HG03378 (cell line): ENCODE results near the gene ANKRD18A.
"Not testable (repeated sequence)": the region's sequence is repeated elsewhere in the genome, so short reads cannot be mapped to it uniquely, and the experiment has no call there.

Experiments
- ATAC-seq: cut with Tn5 transposase; IDR thresholded peaks from one replicate; pipeline ENCODE4 v1.9.1; 2021; ENCODE audit warnings: mild to moderate bottlenecking, moderate library complexity; ENCODE audit not compliant: unreplicated experiment

Gene ANKRD18A

DNA sequence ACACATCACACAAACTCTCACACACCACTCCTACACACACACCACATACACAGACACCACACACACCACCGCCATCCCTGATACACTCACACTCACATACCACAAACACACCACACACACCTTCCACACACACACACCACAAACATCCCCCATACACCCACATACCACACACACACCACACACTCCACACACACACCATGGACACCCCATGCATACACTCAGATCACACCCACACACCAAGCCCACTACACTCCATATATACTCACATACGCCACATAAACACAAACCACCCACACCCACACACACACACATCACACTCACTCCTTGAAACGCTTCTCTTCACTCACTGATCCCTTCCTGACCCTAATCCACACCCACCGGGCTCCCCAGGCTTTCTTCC, 9.1 kb upstream of the ANKRD18A start:
- no peak for ATAC-seq

DNA sequence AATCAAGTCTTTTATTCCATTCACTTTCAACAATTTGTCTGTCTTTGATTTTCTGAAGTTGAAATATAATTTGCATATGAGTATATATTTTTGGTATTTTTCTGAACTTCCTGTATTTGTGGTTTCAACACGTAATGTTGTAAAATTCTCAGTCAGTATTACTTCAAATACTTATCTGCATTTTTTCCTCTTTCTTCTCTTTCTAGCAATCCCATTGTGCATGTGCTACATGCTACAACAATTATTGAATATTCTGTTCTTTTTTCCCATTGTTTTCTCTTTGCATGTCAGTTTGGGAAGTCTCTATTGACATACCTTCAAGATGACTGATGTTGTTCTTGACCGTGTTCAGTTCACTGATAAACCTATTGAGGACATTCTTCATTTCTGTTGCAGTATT, 5.6 kb upstream of the ANKRD18A start:
- no peak for ATAC-seq

DNA sequence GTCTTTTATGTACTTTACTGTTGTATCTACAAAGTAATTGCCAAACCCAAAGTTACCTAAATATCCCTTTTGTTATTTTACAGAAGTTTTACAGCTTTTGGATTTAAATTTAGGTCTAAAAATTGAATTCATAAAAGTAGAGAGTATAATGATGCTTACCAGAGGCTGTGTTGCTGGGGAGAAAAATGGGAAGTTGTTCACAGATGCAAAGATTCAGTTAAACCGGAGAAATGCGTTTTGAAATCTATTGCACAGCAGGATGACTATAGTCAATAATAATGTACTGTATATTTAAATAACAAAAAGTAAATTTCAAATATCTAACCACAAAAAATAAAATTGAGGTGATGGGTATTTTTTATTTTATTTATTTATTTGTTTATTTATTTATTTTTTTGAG, 2.6 kb upstream of the ANKRD18A start:
- no peak for ATAC-seq

DNA sequence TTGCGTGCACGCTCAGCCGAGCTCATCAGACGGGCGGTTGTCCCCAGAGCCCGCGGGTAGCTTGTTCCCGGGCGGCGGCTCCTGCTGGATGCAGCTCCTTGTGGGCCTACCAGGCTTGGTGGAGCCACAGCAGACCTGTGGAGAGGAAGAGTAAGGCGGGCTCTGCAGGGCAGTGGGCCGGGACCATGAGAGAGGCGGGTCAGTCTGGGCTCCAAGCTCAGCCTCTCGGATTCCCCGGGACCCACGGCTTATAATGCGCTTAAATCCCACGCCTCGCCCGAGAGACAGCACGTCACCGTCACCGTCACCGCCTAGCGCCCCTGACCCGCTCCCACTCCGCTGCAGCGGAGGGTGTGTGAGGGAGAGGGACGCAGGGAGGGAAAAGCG, 1.9 kb upstream of the ANKRD18A start:
- no peak for ATAC-seq

DNA sequence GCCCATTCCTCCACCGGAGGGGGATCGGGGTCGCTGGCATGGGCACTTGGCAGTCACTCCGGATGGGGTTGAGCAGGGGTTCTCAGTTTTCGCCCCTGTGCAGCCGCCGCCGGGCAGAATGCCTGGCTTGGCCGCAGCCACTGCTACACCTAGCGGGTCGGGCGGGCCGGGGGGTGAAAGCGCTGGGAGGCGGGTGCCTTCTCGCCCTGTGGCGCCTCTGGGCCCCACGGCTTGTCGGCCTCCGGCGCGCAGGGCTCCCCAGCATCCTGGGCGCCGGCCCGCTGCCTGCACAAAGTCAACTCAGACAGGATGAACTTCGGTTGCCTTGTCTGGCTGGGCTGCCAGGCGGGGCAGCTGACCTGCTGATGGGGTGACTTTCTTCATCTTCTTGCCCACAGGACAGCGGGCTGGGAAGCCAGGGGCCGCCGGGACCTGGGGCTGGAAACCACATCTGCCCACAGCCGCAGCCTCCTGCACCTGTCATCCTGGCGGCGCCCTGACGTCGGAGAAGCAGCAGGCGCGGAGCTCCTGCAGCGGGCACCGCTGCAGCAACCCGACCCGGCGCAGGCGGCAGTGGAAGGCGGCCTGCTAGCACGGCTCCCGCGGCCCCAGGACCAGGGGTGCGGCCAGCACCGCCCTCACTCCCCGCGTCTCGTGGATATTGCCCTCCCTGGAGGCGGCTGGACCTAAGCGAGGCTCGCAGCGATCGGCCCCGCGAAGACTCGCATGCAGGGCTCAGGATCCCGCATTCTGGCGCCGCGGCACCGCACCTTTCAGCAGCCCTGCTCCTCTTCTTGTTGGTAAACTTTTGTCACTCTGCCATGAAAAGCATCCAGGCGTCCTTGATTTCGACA, 1.3 kb upstream of the ANKRD18A start:
- ATAC-seq: no peak

DNA sequence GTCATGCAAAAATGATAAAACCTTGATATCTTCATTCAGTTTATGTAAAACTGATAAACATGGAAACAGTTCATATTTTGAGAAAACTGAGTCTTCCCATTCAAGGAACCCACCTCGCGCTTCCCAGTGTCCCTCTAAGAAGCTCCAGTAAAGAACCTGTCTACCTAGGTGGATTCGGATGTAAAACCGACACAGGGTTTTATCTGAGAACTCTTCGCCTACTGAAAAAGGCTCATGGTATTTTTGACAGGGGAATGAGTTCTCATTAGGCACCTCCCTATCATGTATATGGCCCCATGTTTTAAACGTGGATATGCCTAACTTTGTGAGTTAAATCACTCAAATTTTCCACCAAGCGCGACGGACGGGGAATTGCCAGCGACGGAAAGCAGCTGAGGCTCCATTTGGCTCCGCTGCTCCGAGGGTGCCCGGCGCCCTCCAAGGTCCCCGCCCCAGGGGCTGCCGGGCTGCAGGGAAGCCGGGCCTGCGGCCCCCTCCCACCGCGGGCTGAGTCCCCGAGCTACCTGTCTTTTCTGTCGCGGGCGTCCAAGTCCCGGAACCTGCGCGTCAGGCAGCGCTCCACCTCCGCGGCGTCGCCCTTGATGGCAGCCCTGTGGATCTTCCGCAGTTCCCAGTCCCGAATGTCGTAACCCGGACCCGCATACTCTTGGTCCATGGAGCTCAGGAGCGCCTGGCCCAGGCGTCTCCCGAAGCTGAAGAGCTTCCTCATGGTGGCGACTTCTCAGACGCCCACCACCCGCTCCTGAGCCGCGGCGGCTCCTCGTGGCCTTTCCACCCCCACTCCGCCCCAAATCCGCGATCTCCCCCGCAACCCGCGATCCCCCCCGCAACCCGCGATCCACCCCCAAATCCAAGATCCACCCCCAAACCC, 594 bp downstream of the ANKRD18A start:
- ATAC-seq: no peak

DNA sequence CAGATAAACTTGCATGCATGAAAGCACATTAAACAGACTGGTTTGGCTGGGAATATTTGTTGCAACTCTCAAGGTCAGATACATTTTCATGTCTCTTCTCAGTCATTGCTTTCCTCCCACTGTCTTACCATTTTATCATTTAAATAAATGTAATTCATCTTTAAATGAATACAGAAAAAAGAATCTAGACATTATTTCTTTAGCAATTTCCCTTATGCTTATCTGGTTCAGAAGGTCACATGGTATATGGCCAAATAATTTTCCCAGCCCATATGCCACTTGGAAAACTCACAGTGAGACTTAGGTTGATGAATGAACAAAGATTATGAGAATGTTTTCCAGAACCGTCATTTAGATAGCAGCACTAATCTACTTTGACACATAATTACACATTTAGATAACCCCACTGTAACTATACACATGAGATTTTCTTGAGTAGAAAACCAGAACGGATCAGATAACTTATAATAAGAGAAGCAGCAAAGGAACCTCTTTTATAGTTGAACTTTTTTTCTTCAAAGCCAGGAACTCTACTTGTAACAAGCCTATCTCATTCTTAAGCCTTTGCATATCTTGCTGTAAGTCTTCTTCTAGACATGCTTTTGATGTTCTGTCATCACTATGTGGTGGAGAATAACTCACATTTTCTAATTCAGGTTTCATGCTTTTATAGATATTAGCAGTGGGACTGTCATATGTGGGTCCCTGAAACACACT, 22.2 kb downstream of the ANKRD18A start:
- ATAC-seq: not testable (repeated sequence)

DNA sequence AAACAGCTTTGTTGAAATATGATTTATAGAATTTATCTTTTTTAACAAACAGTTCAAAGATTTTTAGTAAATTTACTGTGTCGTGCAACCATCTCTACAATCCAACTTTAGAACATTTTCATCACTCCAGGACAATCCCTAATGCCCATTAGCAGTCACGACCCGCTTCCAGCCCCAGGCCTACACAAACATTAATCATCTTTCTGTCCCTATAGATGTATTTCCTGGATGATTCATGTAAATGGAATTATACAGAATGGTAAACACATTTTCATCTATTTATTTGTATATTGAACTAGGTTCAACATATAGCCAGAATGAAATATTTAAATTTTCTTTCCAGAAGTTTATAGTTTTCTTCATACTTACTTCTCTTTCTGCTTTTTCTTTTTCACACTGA, 25.3 kb downstream of the ANKRD18A start:
- ATAC-seq: not testable (repeated sequence)

DNA sequence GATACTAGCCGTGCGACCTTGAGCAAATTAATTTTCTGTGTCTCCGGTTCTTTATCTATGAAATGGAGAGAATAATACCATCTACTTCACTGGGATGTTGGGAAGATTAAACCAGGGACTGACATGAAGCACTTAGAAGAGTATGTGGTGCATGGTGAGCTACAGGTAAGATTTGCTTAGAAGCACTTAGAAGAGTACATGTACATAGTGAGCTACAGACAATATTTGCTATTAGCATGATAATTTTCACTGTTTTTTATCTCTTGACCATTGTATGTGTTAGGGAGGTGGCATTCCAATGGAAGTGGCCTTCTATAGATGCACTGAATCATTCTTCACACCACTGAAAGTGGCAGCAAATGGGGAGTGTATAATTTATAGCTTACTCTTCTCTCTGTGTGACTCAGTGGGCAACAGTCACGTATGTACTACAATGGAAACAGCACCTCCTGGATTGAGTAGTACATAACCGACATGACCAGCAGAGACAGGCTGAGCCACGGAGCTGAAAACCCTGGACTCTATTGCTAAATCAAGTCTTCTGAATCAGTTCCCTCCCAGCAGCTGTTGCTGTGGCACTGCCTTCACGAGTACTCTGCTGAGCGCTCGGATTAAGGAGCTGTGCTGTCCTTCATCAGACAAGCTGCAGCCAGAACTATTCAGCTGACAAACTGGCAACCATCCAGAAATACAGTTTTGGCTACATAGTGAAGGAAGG, 28.9 kb downstream of the ANKRD18A start:
- ATAC-seq: not testable (repeated sequence)

DNA sequence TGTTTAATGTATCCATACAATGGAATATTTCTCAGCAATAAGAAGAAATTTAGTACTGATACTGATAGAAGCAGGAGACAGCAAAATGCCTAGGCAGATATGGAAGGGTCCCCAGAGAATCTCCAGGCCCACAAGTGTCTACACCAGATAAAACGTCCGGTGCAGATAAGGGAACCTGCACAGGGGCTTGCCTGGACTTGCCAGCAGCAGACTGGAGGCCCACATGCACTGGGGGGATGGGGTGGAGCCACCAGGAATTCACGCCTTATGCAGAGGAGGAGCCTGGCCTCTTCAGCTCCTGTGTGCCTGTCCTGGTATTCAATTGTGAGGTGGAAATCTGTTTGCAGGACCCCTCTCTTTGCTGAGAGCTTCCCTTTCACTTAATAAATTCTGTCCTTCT, 36.6 kb downstream of the ANKRD18A start:
- not testable (repeated sequence) for ATAC-seq

DNA sequence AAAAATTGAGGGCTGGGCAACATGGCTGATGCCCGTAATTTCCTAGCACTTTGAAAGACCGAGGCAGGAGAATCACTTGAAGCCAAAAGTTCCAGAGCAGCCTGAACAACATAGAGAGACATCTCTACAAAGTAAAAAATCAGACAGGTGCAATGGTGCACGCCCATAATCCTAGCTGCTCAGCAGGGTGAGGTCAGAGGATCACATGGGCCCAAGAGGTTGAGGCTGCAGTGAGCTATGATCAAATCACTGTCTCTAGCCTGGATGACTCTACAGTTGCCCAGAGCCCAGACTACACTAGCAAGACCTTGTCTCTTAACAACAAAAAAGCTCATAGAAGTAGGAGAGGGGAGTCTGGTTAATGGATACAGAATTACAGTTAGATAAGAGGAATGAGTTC, 40.3 kb downstream of the ANKRD18A start:
- ATAC-seq: not testable (repeated sequence)

DNA sequence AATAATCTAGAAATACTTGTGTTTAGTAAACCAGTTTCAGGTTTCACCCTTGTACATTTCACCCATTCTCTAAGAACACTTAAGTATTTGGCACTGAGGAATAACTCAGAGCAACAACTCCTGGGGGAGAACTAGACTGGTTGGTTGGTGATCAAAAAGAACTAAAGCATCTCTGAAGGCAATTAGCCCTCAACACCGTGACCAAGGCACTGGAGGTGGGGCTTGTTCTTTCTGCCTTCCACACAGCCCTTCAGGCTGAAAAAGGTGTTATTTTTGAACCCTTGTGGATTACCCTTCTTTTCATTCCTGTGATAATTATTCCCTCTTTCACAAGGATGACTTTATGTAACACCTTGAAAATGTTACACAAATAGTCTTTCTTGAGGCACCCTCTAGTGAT, 44.2 kb downstream of the ANKRD18A start:
- not testable (repeated sequence) for ATAC-seq

DNA sequence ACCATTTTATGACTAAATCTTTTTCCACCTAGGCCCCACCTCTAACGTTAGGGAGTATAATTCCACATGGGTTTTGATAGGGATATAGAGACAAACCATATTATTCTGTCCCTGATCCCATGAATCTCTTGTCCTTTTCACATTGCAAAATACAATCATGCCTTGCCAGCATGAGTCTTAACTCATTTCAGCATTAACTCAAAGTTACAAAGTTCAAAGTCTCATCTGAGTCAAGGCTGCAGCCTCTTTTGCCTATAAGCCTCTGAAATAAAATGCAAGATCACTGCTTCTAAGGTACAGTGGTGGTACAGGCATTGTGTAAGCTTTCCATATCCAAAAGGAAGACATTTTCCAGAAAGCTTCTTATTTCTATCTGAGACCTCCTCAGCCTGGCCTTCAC, 54.3 kb downstream of the ANKRD18A start:
- ATAC-seq: not testable (repeated sequence)

DNA sequence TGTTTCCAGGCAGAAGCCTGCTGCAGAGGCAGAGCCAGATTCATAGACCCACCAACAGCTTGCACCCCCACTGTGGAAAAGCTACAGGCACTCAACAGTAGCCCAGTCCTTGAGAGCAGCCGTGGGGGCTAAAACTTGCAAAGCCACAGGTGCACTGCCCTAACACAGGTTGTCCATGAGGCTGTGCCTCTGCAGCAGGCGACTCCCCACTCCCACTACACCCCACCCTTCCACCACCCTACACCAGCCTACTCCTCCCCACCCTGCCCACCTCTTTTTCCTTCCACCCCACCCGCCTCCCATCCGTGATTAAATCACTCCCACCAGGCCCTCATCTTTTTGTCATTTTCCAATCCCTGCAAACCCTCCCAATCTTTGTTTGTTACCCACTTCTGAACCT, 55.2 kb downstream of the ANKRD18A start:
- not testable (repeated sequence) for ATAC-seq

DNA sequence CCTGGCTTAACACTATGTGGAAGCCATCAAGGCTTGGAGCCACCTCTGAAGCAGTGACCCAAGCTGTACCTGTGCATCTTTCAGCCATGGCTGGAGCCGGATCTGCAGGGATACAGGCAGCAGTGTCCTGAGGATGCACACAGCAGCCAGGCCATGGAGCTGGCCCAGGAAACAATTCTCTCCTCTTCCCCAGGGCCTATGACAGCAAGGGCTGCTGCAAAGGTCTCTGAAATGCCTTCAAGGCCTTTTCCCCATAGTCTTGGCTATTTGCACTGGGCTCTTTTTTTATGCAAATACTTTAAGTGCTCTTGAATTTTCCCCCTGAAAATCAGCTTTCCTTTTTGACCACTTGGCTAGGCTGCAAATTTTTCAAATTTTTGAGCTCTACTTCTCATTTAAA, 56.5 kb downstream of the ANKRD18A start:
- not testable (repeated sequence) for ATAC-seq

DNA sequence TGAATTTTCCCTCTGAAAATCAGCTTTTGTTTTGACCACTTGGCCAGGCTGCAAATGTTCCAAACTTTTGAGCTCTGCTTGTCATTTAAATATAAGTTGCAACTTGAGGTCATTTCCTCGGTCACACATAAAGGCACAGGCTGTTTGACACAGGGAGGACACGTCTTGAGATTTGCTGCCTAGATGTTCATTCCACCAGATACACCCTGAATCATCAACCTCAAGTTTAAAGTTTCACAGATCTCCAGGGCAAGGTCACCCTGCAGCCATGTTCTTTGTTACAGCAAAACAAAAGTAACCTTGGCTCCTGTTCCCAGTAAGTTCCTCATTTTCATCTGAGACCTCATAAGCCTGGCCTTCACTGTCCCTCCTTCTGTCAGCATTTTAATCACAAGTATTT, 59.3 kb downstream of the ANKRD18A start:
- ATAC-seq: not testable (repeated sequence)

DNA sequence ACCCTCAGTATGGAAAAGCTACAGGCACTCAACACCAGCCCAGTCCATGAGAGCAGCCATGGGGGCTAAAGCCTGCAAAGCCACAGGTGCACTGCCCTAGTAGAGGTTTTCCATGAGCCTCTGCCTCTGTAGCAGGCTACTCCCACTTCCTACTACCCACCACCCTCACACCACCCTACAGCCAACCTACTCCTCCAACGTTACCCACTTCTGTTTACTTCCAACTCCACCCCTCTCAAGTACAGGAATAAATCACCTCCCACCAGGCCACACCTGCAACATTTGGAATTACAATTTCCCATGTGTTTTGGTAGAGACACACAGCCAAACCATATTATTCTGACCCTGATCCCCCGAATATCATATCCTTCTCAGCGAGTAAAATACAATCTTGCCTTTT, 61.2 kb downstream of the ANKRD18A start:
- ATAC-seq: not testable (repeated sequence)

DNA sequence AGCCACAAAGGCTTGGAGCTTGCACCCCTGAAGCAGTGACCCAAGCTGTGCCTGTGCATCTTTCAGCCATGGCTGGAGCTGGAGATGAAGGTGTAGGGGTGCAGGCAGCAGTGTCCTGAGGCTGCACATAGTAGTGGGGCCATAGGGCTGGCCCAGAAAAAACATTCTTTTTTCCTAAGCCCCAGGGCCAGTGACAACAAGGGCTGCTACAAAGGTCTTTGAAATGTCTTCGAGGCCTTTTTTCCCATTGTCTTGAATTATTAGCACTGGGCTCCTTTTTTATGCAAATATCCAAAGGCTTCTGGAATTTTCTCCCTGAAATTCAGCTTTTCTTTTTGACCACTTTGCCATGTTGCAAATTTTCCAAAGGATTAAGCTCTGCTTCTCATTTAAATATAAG, 62.6 kb downstream of the ANKRD18A start:
- ATAC-seq: not testable (repeated sequence)

DNA sequence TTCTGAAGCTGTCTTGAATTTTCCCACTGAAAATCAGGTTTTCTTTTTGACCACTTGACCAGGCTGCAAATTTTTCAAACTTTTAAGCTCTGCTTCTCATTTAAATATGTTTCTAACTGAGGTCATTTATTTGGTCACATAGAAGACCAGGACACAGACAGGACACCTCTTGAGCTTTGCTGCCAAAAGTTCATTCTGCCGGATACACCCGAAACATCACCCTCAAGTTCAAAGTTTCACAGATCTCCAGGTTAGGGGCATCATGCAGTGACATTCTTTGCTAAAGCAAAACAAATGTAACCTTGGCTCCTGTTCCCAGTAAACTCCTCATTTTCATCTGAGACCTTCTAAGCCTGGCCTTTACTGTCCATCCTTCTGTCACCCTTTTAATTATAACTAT, 65.4 kb downstream of the ANKRD18A start:
- ATAC-seq: not testable (repeated sequence)

DNA sequence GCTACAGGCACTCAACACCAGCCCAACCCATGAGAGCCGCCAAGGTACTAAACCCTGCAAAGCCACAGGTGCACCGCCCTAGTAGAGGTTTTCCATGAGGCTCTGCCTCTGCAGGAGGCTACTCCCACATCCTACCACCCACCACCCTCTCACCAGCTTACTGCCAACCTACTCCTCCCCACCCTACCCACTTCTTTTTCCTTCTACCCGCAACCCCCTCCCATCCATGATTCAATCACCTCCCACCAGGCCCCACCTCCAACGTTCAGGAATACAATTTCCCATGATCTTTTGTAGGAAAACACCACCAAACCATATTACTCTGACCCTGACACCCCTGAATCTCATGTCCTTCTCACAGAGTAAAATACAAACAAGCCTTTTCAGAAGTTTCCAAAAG, 67.4 kb downstream of the ANKRD18A start:
- not testable (repeated sequence) for ATAC-seq
